Anterior cingulate cortex (tissue), 58 donors: ENCODE measurements around the gene CCDC167.

ENCODE experiments used
- DNase-seq, 58 donors: peaks; one replicate each; lab custom pipeline; 2025; lab: John Stamatoyannopoulos, UW

The CCDC167 gene

GRCh38 chr6:37531026-37531425 lies 31.3 kb upstream of the CCDC167 start:
- no peak for DNase-seq

GRCh38 chr6:37530297-37530696 lies 30.6 kb upstream of the CCDC167 start:
- DNase-seq = no peak

- DNase-seq = no peak
These were observed 28.8 kb upstream of the CCDC167 start for GRCh38 chr6:37528541-37528940.

- DNase-seq = no peak
These were observed 26.0 kb upstream of the CCDC167 start for GRCh38 chr6:37525460-37526357.

- no peak for DNase-seq
These were observed 25.3 kb upstream of the CCDC167 start for GRCh38 chr6:37524970-37525318.

- no peak for DNase-seq
These were observed 24.6 kb upstream of the CCDC167 start for GRCh38 chr6:37524025-37524969.

GRCh38 chr6:37523412-37523811 lies 23.7 kb upstream of the CCDC167 start:
- DNase-seq = no peak

GRCh38 chr6:37522836-37523235 lies 23.1 kb upstream of the CCDC167 start:
- DNase-seq = no peak

GRCh38 chr6:37521674-37522073 lies 22.0 kb upstream of the CCDC167 start:
- DNase-seq = no peak

- no peak for DNase-seq
These were observed 21.2 kb upstream of the CCDC167 start for GRCh38 chr6:37520926-37521325.

- DNase-seq = no peak
These were observed 19.8 kb upstream of the CCDC167 start for GRCh38 chr6:37519461-37519860.

GRCh38 chr6:37518116-37518515 lies 18.4 kb upstream of the CCDC167 start:
- no peak for DNase-seq

GRCh38 chr6:37517411-37517812 lies 17.7 kb upstream of the CCDC167 start:
- peak in 1 of 58 donors; percentile 5 for DNase-seq

- DNase-seq = peak in 1 of 58 donors; percentile 14
These were observed 17.3 kb upstream of the CCDC167 start for GRCh38 chr6:37516920-37517405.

GRCh38 chr6:37516076-37516919 lies 16.6 kb upstream of the CCDC167 start:
- peak in 50 of 58 donors; percentile 19 to 78 (median 48) for DNase-seq

- DNase-seq = no peak
These were observed 16.0 kb upstream of the CCDC167 start for GRCh38 chr6:37515712-37516075.

- DNase-seq = peak in 18 of 58 donors; percentile 12 to 67 (median 31)
These were observed 15.1 kb upstream of the CCDC167 start for GRCh38 chr6:37514837-37515236.

- no peak for DNase-seq
These were observed 14.7 kb upstream of the CCDC167 start for GRCh38 chr6:37514321-37514771.

- DNase-seq = no peak
These were observed 13.9 kb upstream of the CCDC167 start for GRCh38 chr6:37513576-37513975.

- no peak for DNase-seq
These were observed 13.5 kb upstream of the CCDC167 start for GRCh38 chr6:37513155-37513554.
